ENCODE results near the gene CALN1.

The CALN1 gene

GRCh38 chr7:72176875-72177274 is 235.3 kb downstream of the CALN1 start:
- H3K4me1 ChIP-seq (ENCODE audit: insufficient read depth, low read length, severe bottlenecking) = no peaks in the 10 kb centered on the region
- H3F3A ChIP-seq (ENCODE audit: insufficient read depth, low read length) = no peaks in the 10 kb centered on the region
- no peak overlapping the region for H3K27ac ChIP-seq (ENCODE audit: low read depth, low read length, poor library complexity, severe bottlenecking)
- no peak overlapping the region for H2AFZ ChIP-seq (ENCODE audit: low read length)
- H3K9me3 ChIP-seq (ENCODE audit: low read length) = peaks cover 7% of the 10 kb centered on the region; the same call in 1 of the 2 replicates
- H3K4me3 ChIP-seq (ENCODE audit: low read depth, low read length, poor library complexity, severe bottlenecking) = no peak overlapping the region
- H4K20me1 ChIP-seq (ENCODE audit: insufficient read depth, low read length) = no peaks in the 10 kb centered on the region
- no peaks in the 10 kb centered on the region; the same call in 1 of the 2 replicates for H3K9me2 ChIP-seq (ENCODE audit: low read depth, low read length)
- H3K36me3 ChIP-seq (ENCODE audit: insufficient read depth, low read length) = no peaks in the 10 kb centered on the region
- no peaks in the 10 kb centered on the region for H3K27me3 ChIP-seq (ENCODE audit: insufficient read depth, low read length)
- H3K9ac ChIP-seq (ENCODE audit: low read length) = no peak overlapping the region
- TF ChIP-seq CTCF (IDR thresholded peaks at IDR 0.05; ENCODE audit: low read length) (no peak), EZH2 (IDR thresholded peaks at IDR 0.05; ENCODE audit: borderline replicate concordance, low read length) (no peak)
- H3K4me2 ChIP-seq (ENCODE audit: low read length) = no peak overlapping the region
- H3K79me2 ChIP-seq (ENCODE audit: insufficient read depth, low read length) = no peaks in the 10 kb centered on the region

GRCh38 chr7:72170475-72170874 is 241.7 kb downstream of the CALN1 start:
- H3K9me2 ChIP-seq (ENCODE audit: low read depth, low read length) = no peaks in the 10 kb centered on the region; the same call in 1 of the 2 replicates

DNA sequence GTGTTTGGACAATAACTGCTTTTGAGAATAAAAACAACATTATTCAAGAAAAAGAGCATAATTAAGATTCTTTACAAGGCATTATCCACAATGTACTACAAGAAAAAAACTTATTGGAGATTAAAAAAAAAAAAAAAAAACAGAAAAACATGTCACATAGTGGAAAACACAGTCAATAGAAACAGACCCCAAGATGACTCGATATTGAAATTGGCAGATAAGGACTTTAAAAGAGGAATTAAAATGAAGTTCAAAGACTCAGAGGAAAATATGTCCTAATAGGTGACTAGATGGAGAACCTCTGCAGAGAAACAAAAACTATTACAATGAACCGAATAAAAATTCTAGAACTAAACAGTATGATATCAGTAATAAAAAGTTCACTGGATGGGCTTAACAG is 248.9 kb downstream of the CALN1 start:
- H3K4me1 ChIP-seq (ENCODE audit: insufficient read depth, low read length, severe bottlenecking) = no peaks in the 10 kb centered on the region
- H3K27ac ChIP-seq (ENCODE audit: low read depth, low read length, poor library complexity, severe bottlenecking) = no peak overlapping the region
- no peaks in the 10 kb centered on the region for H3K36me3 ChIP-seq (ENCODE audit: insufficient read depth, low read length)
- no peaks in the 10 kb centered on the region for H4K20me1 ChIP-seq (ENCODE audit: insufficient read depth, low read length)
- H3K79me2 ChIP-seq (ENCODE audit: insufficient read depth, low read length) = no peaks in the 10 kb centered on the region
- TF ChIP-seq EZH2 (IDR thresholded peaks at IDR 0.05; ENCODE audit: borderline replicate concordance, low read length) (no peak), CTCF (IDR thresholded peaks at IDR 0.05; ENCODE audit: low read length) (no peak)
- H3K4me3 ChIP-seq (ENCODE audit: low read depth, low read length, poor library complexity, severe bottlenecking) = no peak overlapping the region
- H3K9me2 ChIP-seq (ENCODE audit: low read depth, low read length) = no peaks in the 10 kb centered on the region
- H3K4me2 ChIP-seq (ENCODE audit: low read length) = no peak overlapping the region
- peaks cover 8% of the 10 kb centered on the region; the same call in 1 of the 2 replicates for H3K9me3 ChIP-seq (ENCODE audit: low read length)
- no peaks in the 10 kb centered on the region for H3F3A ChIP-seq (ENCODE audit: insufficient read depth, low read length)
- H3K9ac ChIP-seq (ENCODE audit: low read length) = no peak overlapping the region
- no peaks in the 10 kb centered on the region for H3K27me3 ChIP-seq (ENCODE audit: insufficient read depth, low read length)
- no peak overlapping the region for H2AFZ ChIP-seq (ENCODE audit: low read length)

More at GRCh38 chr7:72170475-72170874, 241.7 kb downstream of the CALN1 start:
- Histone ChIP-seq H3K36me3 (ENCODE audit: insufficient read depth, low read length) (no peaks in the 10 kb centered on the region), H3F3A (ENCODE audit: insufficient read depth, low read length) (no peaks in the 10 kb centered on the region), H3K4me2 (ENCODE audit: low read length) (no peak overlapping the region), H3K79me2 (ENCODE audit: insufficient read depth, low read length) (no peaks in the 10 kb centered on the region), H3K4me1 (ENCODE audit: insufficient read depth, low read length, severe bottlenecking) (no peaks in the 10 kb centered on the region), H4K20me1 (ENCODE audit: insufficient read depth, low read length) (no peaks in the 10 kb centered on the region), H3K9ac (ENCODE audit: low read length) (no peak overlapping the region), H3K9me3 (ENCODE audit: low read length) (peaks cover 7% of the 10 kb centered on the region; the same call in 1 of the 2 replicates), H3K27me3 (ENCODE audit: insufficient read depth, low read length) (no peaks in the 10 kb centered on the region), H2AFZ (ENCODE audit: low read length) (no peak overlapping the region), H3K27ac (ENCODE audit: low read depth, low read length, poor library complexity, severe bottlenecking) (no peak overlapping the region), H3K4me3 (ENCODE audit: low read depth, low read length, poor library complexity, severe bottlenecking) (no peak overlapping the region)
- TF ChIP-seq CTCF (IDR thresholded peaks at IDR 0.05; ENCODE audit: low read length) = no peak
